PFSK-1 (cell line): ENCODE measurements around the gene PROP1.

ENCODE experiments used
- FOXP2 ChIP-seq: optimal IDR thresholded peaks from 2 replicates; pipeline ENCODE3; 2011; ENCODE audit warnings: borderline replicate concordance, control low read depth, inconsistent platforms; ENCODE audit not compliant: insufficient read depth; ENCODE audit errors: extremely low read length, extremely low read depth
- POLR2AphosphoS5 ChIP-seq: IDR thresholded peaks from 2 replicates; pipeline ENCODE4 v1.6.1; 2012; ENCODE audit warnings: low read depth, mild to moderate bottlenecking, control low read depth, low read length, moderate library complexity
- SIN3A ChIP-seq: IDR thresholded peaks from 2 replicates; pipeline ENCODE4 v1.6.1; 2012; ENCODE audit warnings: mild to moderate bottlenecking, low read length, moderate library complexity, borderline replicate concordance; ENCODE audit not compliant: insufficient read depth
- TAF1 ChIP-seq: IDR thresholded peaks from 2 replicates; pipeline ENCODE4 v1.6.1; 2012; ENCODE audit warnings: low read length, control low read depth, borderline replicate concordance; ENCODE audit not compliant: insufficient read depth
- TF ChIP-seq, protein P1 (sequence below), 2 experiments: IDR thresholded peaks; 2 replicates each; pipeline versions ENCODE4 v1.6.1 to v1.8.0; 2011 to 2012; ENCODE audit warnings: low read depth in 2 of 2, low read length in 2 of 2, control low read depth in 1 of 2, inconsistent platforms in 1 of 2, mild to moderate bottlenecking in 1 of 2, moderate library complexity in 1 of 2; ENCODE audit not compliant: insufficient read depth in 1 of 2

DNA sequence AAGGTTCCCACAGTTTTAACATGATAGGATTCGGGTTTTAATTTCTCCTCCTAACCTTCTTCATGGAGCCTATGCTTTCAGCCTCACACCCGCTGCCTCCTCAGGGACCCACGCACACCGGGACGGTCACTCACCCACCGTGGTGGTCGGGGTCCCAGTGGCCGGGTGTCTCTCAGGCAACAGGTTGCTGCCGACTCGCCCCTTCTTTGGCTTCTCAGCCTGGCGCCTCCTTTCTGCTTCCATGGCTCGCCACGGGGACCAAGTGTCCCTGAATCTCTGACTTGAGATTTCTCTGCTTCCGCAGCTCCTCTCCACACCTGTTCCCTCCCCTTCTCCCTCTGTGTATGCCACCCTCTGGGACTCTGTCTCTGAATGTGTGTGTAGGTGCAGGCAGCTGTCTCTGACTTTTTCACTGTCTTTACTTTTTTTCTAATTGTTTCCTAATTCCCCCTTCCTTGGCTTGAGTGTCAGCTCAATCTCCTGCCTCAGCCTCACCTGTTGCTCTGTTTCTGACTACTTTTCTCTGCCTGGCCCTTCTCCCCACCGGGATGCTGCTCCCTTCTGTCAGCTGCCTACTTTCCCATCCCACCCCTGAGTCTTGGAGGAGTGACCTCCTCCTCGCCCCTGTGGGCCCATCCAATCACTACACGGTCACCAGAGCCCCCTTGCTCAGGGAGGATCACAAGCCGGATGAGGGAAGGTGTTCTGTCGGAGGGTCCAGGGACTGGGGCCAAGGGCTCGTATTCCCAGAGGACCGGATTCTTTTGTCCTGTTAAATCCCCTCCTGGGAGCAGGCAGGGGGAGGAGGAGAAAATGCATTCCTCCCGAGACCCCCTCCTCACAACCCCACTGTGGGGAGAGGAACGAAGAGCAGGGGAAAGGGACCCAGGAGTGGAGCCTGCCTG is at the start of gene PROP1:
- TF ChIP-seq, protein P1, sequence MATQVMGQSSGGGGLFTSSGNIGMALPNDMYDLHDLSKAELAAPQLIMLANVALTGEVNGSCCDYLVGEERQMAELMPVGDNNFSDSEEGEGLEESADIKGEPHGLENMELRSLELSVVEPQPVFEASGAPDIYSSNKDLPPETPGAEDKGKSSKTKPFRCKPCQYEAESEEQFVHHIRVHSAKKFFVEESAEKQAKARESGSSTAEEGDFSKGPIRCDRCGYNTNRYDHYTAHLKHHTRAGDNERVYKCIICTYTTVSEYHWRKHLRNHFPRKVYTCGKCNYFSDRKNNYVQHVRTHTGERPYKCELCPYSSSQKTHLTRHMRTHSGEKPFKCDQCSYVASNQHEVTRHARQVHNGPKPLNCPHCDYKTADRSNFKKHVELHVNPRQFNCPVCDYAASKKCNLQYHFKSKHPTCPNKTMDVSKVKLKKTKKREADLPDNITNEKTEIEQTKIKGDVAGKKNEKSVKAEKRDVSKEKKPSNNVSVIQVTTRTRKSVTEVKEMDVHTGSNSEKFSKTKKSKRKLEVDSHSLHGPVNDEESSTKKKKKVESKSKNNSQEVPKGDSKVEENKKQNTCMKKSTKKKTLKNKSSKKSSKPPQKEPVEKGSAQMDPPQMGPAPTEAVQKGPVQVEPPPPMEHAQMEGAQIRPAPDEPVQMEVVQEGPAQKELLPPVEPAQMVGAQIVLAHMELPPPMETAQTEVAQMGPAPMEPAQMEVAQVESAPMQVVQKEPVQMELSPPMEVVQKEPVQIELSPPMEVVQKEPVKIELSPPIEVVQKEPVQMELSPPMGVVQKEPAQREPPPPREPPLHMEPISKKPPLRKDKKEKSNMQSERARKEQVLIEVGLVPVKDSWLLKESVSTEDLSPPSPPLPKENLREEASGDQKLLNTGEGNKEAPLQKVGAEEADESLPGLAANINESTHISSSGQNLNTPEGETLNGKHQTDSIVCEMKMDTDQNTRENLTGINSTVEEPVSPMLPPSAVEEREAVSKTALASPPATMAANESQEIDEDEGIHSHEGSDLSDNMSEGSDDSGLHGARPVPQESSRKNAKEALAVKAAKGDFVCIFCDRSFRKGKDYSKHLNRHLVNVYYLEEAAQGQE (IDR thresholded peaks at IDR 0.05; ENCODE audit: insufficient read depth in 1 of 2, low read depth in 2 of 2, low read length in 2 of 2): no peak
- TF ChIP-seq POLR2AphosphoS5 (no peak), SIN3A (no peak), TAF1 (no peak), FOXP2 (no peak)
